CD4-positive, alpha-beta T cell treated with Interleukin-17A for 1 hour (primary cell): Measurements from ENCODE around the gene MIOS.
A peak's percentile ranks its signal among the peaks of the same experiment; 100 is the strongest.
"Not testable (repeated sequence)": the region's sequence is repeated elsewhere in the genome, so short reads cannot be mapped to it uniquely, and the experiment has no call there.

Experiments
- DNase-seq: peaks from one replicate; pipeline ENCODE4 v3.0.0-alpha.2; 2020

The MIOS gene

GRCh38 chr7:7554649-7555575 is 11.8 kb upstream of the MIOS start:
- DNase-seq = no peak

GRCh38 chr7:7556852-7557251 is 9.8 kb upstream of the MIOS start:
- DNase-seq = no peak

GRCh38 chr7:7557252-7557651 is 9.4 kb upstream of the MIOS start:
- no peak for DNase-seq

- DNase-seq = not testable (repeated sequence)
These were observed 5.1 kb upstream of the MIOS start for GRCh38 chr7:7561591-7561990.

GRCh38 chr7:7562736-7563135 is 3.9 kb upstream of the MIOS start:
- no peak for DNase-seq

GRCh38 chr7:7563269-7563668 is 3.4 kb upstream of the MIOS start:
- no peak for DNase-seq

GRCh38 chr7:7563813-7564212 is 2.9 kb upstream of the MIOS start:
- DNase-seq = no peak

GRCh38 chr7:7564323-7564780 is 2.3 kb upstream of the MIOS start:
- no peak for DNase-seq

- DNase-seq = no peak
These were observed 1.5 kb upstream of the MIOS start for GRCh38 chr7:7565018-7565680.

- DNase-seq = no peak
These were observed 686 bp upstream of the MIOS start for GRCh38 chr7:7565746-7566650.

- DNase-seq = no peak
These were observed 1.3 kb downstream of the MIOS start for GRCh38 chr7:7567898-7568531.

- no peak for DNase-seq
These were observed 1.9 kb downstream of the MIOS start for GRCh38 chr7:7568553-7568952.

- DNase-seq = peak; percentile 64
These were observed 2.4 kb downstream of the MIOS start for GRCh38 chr7:7569081-7569527.

GRCh38 chr7:7569615-7570014 is 2.9 kb downstream of the MIOS start:
- peak; percentile 9 for DNase-seq

- no peak for DNase-seq
These were observed 3.9 kb downstream of the MIOS start for GRCh38 chr7:7570584-7570983.

GRCh38 chr7:7573701-7574100 is 7.0 kb downstream of the MIOS start:
- no peak for DNase-seq

- no peak for DNase-seq
These were observed 9.7 kb downstream of the MIOS start for GRCh38 chr7:7576344-7576743.

GRCh38 chr7:7577888-7578287 is 11.2 kb downstream of the MIOS start:
- DNase-seq = no peak

- no peak for DNase-seq
These were observed 13.0 kb downstream of the MIOS start for GRCh38 chr7:7579638-7580037.

GRCh38 chr7:7581531-7582179 is 15.0 kb downstream of the MIOS start:
- DNase-seq = no peak

GRCh38 chr7:7582596-7582995 is 15.9 kb downstream of the MIOS start:
- no peak for DNase-seq

- DNase-seq = no peak
These were observed 17.0 kb downstream of the MIOS start for GRCh38 chr7:7583731-7584130.
